ENCODE data around the gene BNC2. TPM values are rescaled to one million over a fixed set of nuclear protein-coding genes. Genes with fewer than 3 reads are reported as not detected.

BNC2 gene
- total RNA-seq, 1 experiment from 2014 or later: 5.7 TPM

- DNase-seq (ENCODE audit: low read depth, low spot score) (no peak), ATAC-seq (no peak)
- CTCF ChIA-PET: no interaction called here
- Histone ChIP-seq H3K27ac (ENCODE audit: low read length) (no peak overlapping the region), H3K4me1 (ENCODE audit: control insufficient read depth, insufficient read depth, low read length) (no peaks in the 10 kb centered on the region), H3K27me3 (ENCODE audit: control insufficient read depth, insufficient read depth, low read length) (no peaks in the 10 kb centered on the region), H3K9me3 (ENCODE audit: control insufficient read depth, insufficient read depth, low read depth, low read length) (no peaks in the 10 kb centered on the region), H3K36me3 (ENCODE audit: control insufficient read depth, insufficient read depth, low read length) (no peaks in the 10 kb centered on the region), H3K4me3 (ENCODE audit: low read depth in 2 of 2, low read length in 2 of 2) (no peak overlapping the region)
- in situ Hi-C loops (cut with HindIII; ENCODE audit: low pct_unique_long_range_greater_than_20kb, low sequenced_read_pairs): no loop called here
- intact Hi-C loops (cut with micrococcal nuclease; ENCODE audit: unreplicated experiment): no loop called here
- no TSS peak for BruUV-seq (replicated peaks)
- POLR2A ChIA-PET: no interaction called here
- TF ChIP-seq TCF7L2 (IDR thresholded peaks at IDR 0.05; ENCODE audit: low read depth, low read length): no peak
- TF ChIP-seq, protein P1, sequence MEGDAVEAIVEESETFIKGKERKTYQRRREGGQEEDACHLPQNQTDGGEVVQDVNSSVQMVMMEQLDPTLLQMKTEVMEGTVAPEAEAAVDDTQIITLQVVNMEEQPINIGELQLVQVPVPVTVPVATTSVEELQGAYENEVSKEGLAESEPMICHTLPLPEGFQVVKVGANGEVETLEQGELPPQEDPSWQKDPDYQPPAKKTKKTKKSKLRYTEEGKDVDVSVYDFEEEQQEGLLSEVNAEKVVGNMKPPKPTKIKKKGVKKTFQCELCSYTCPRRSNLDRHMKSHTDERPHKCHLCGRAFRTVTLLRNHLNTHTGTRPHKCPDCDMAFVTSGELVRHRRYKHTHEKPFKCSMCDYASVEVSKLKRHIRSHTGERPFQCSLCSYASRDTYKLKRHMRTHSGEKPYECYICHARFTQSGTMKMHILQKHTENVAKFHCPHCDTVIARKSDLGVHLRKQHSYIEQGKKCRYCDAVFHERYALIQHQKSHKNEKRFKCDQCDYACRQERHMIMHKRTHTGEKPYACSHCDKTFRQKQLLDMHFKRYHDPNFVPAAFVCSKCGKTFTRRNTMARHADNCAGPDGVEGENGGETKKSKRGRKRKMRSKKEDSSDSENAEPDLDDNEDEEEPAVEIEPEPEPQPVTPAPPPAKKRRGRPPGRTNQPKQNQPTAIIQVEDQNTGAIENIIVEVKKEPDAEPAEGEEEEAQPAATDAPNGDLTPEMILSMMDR (IDR thresholded peaks at IDR 0.05): no peak
- TF ChIP-seq POLR2AphosphoS5 (IDR thresholded peaks at IDR 0.05; ENCODE audit: low read depth, low read length): no peak
- no peak for TF ChIP-seq SIN3A (IDR thresholded peaks at IDR 0.05; ENCODE audit: borderline replicate concordance, insufficient read depth, low read depth, low read length)
- no peak for TF ChIP-seq REST (IDR thresholded peaks at IDR 0.05; ENCODE audit: insufficient read depth in 1 of 2, low read depth in 2 of 2, low read length in 1 of 2)
Measured at GRCh38 chr9:16787724-16788123, 82.7 kb downstream of the BNC2 start.

DNA sequence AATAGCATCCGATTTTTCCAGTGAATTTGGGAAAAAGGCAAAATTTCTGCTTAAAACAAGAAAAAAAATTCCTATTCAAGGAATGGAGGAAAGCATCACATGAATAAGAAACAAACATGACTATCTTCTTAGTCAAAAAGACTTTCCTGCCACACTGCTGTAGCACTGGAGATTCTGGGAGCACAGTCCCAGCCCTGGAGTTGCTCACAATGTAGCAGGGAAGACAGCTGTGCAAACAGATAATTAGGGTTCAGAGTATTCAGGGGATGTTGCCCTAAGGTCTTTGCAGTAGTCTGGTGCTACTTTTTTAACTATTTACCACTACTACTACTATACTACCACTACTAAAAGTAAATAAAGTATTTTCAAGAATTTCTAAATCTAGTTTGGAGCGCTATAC is 86.5 kb downstream of the BNC2 start:
- in situ Hi-C loops (cut with HindIII; ENCODE audit: low pct_unique_long_range_greater_than_20kb, low sequenced_read_pairs) (no loop called here), intact Hi-C loops (cut with micrococcal nuclease; ENCODE audit: unreplicated experiment) (no loop called here)
- ChIA-PET POLR2A (no interaction called here), CTCF (no interaction called here)
- Histone ChIP-seq H3K27ac (ENCODE audit: low read length) (no peak overlapping the region), H3K4me3 (ENCODE audit: low read depth in 2 of 2, low read length in 2 of 2) (no peak overlapping the region), H3K9me3 (ENCODE audit: control insufficient read depth, insufficient read depth, low read depth, low read length) (no peaks in the 10 kb centered on the region), H3K36me3 (ENCODE audit: control insufficient read depth, insufficient read depth, low read length) (no peaks in the 10 kb centered on the region), H3K4me1 (ENCODE audit: control insufficient read depth, insufficient read depth, low read length) (no peaks in the 10 kb centered on the region), H3K27me3 (ENCODE audit: control insufficient read depth, insufficient read depth, low read length) (no peaks in the 10 kb centered on the region)
- BruUV-seq (replicated peaks): no TSS peak
- no peak for TF ChIP-seq TCF7L2 (IDR thresholded peaks at IDR 0.05; ENCODE audit: low read depth, low read length)
- TF ChIP-seq, protein P1 (IDR thresholded peaks at IDR 0.05): no peak
- no peak for TF ChIP-seq REST (IDR thresholded peaks at IDR 0.05; ENCODE audit: insufficient read depth in 1 of 2, low read depth in 2 of 2, low read length in 1 of 2)
- DNase-seq (ENCODE audit: low read depth, low spot score) (no peak), ATAC-seq (no peak)

All from Panc1 (cell line).